Karpas-422 (cell line): ENCODE data around the gene PLEKHM1. TPM values are rescaled to one million over a fixed set of nuclear protein-coding genes. Genes with fewer than 3 reads are reported as not detected.

Experiments used
- DNase-seq: peaks from one replicate; pipeline ENCODE4 v3.0.0-alpha.2; 2015
- H2AFZ ChIP-seq: fragments of 200-600 bp; sonication (generic); 2 replicates; pipeline ENCODE4 v1.6.1; 2014; ENCODE audit warnings: antibody characterized with exemption, low read length, mixed read lengths
- H3K27ac ChIP-seq: fragments of 200-600 bp; sonication (generic); 2 replicates; pipeline ENCODE4 v1.5.1; 2014; ENCODE audit warnings: mild to moderate bottlenecking, low read length, moderate library complexity
- H3K27me3 ChIP-seq: fragments of 200-600 bp; sonication (generic); 2 replicates; pipeline ENCODE4 v1.6.1; 2014; ENCODE audit warnings: low read length, mixed read lengths
- H3K36me3 ChIP-seq: fragments of 200-600 bp; sonication (generic); 2 replicates; pipeline ENCODE4 v1.6.1; 2014; ENCODE audit warnings: low read length, mixed read lengths; ENCODE audit not compliant: insufficient read depth
- H3K4me1 ChIP-seq: fragments of 200-600 bp; sonication (generic); 2 replicates; pipeline ENCODE4 v1.6.1; 2014; ENCODE audit warnings: mild to moderate bottlenecking, low read length, mixed read lengths
- H3K4me2 ChIP-seq: fragments of 200-600 bp; sonication (generic); 2 replicates; pipeline ENCODE4 v1.6.1; 2014; ENCODE audit warnings: low read length, low read depth, mild to moderate bottlenecking; ENCODE audit not compliant: poor library complexity, severe bottlenecking
- H3K4me3 ChIP-seq: fragments of 200-600 bp; sonication (generic); 2 replicates; pipeline ENCODE4 v1.5.1; 2014; ENCODE audit warnings: mild to moderate bottlenecking, antibody characterized with exemption, low read length, mixed read lengths
- H3K79me2 ChIP-seq: fragments of 200-600 bp; sonication (generic); 2 replicates; pipeline ENCODE4 v1.6.1; 2014; ENCODE audit warnings: mild to moderate bottlenecking, low read length, mixed read lengths
- H3K9ac ChIP-seq: fragments of 200-600 bp; sonication (generic); 2 replicates; pipeline ENCODE4 v1.6.0; 2014; ENCODE audit warnings: low read length
- H3K9me2 ChIP-seq: fragments of 200-600 bp; sonication (generic), shearing (Covaris generic); replicated peaks from 2 replicates; pipeline ENCODE4 v1.6.0; 2014; ENCODE audit warnings: mild to moderate bottlenecking, low read length, moderate library complexity; ENCODE audit not compliant: insufficient read depth
- H3K9me3 ChIP-seq: fragments of 300-700, 200-600 bp; sonication (generic); 2 replicates; pipeline ENCODE4 v1.6.1; 2014; ENCODE audit warnings: low read length, mixed read lengths
- H4K20me1 ChIP-seq: fragments of 200-600 bp; sonication (generic); 2 replicates; pipeline ENCODE4 v1.6.1; 2014; ENCODE audit warnings: mild to moderate bottlenecking, antibody characterized with exemption, low read length, low read depth; ENCODE audit not compliant: insufficient read depth
- total RNA-seq: library from RNA; depleted of rRNA; stranded (reverse); fragments of >200 nt; shearing (Covaris generic); gene quantifications from 2 replicates; pipeline ENCODE4 v1.2.3, GENCODE V29; 2014; ENCODE audit warnings: low replicate concordance

Gene PLEKHM1
- total RNA-seq, 1 experiment from 2014 or later = 43.1 TPM

DNA sequence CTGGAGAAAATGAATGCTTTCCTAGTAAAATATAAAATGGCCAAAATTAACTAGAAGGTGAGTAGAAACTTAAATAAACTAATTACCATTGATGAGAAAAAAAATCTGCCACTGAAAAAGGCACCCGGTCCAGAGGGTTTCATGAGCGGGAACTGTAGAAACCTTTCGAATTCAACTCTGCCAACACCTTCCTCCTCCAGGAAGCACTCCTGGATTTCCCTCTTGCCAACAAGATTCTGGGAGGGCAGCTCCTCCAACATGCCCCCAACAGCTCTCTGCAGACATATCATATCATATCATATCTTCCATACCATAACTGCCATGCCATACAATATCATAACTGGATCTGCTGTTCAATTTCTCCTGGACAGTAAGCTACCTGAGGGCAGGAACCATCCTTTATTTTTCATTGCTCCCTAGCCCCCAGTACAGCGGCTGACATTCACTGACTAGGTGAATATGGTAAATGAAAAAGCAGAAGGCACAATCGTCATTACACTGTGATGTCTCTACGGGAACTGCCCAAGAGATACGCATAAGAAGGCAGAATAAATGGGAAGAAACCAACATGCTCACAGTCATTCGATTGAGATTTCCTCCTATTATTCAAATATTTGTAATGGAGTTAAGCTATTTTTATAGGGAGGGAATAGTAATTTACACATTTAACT is 67.1 kb downstream of the PLEKHM1 start:
- peaks cover 40% of the 10 kb centered on the region for H3K4me1 ChIP-seq
- no peaks in the 10 kb centered on the region for H3K9me3 ChIP-seq
- no peak overlapping the region for H2AFZ ChIP-seq
- H3K9ac ChIP-seq = no peak overlapping the region
- H4K20me1 ChIP-seq = no peaks in the 10 kb centered on the region
- H3K9me2 ChIP-seq = no peaks in the 10 kb centered on the region
- no peak overlapping the region for H3K27ac ChIP-seq
- H3K79me2 ChIP-seq = peaks cover 8% of the 10 kb centered on the region
- H3K4me3 ChIP-seq = no peak overlapping the region
- H3K4me2 ChIP-seq = no peak overlapping the region
- H3K36me3 ChIP-seq = no peaks in the 10 kb centered on the region
- no peaks in the 10 kb centered on the region for H3K27me3 ChIP-seq
- no peak for DNase-seq

DNA sequence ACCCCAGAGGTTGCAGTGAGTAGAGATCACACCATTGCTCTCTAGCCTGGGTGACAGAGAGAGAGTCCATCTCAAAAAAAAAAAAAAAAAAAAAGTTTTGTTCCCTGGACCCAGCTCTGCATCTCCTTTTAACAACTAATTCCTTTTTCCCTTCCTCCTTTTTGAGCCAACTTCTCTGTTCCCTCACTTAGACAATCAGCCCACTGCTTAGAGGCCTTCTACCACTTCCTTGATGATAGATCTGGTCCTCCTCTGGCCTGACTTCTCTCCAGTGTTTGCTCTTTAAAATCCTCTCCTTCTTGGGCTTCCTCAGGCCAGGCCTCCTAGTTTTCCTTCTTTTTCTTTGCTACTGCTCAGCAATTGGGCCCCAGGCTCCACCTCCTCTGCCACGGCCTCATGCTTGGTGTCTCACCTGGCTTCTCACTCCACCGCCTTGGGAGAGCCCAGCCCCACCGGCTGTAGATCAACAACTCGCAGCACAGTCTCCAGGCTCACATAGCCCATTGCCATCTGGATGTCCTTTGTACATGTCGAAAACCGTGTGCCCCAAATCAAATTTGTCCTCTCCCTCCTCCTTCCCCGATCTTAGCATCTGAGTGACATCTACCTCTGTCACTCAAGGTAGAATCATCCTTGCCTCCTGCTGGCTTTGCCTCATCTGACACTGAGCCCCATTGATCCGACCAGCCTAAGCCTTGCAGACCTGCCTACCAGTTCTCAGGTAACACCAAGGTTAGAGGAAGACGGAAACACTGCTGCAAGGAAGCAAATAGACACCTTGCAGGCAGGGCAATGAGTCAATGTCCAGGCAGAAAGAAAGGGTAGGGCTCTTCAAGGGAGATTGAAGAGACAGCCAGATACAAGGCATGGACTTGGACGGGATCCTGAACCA is 75.3 kb downstream of the PLEKHM1 start:
- Histone ChIP-seq H3K27ac (peak overlapping the region; percentile 45; the same call in 1 of the 2 replicates), H3K4me1 (peaks cover 62% of the 10 kb centered on the region), H3K4me3 (no peak overlapping the region), H3K9me2 (no peaks in the 10 kb centered on the region), H3K9me3 (no peaks in the 10 kb centered on the region), H2AFZ (no peak overlapping the region), H3K4me2 (no peak overlapping the region), H4K20me1 (no peaks in the 10 kb centered on the region), H3K9ac (no peak overlapping the region), H3K27me3 (no peaks in the 10 kb centered on the region), H3K79me2 (peaks cover 17% of the 10 kb centered on the region), H3K36me3 (no peaks in the 10 kb centered on the region)
- DNase-seq = no peak

DNA sequence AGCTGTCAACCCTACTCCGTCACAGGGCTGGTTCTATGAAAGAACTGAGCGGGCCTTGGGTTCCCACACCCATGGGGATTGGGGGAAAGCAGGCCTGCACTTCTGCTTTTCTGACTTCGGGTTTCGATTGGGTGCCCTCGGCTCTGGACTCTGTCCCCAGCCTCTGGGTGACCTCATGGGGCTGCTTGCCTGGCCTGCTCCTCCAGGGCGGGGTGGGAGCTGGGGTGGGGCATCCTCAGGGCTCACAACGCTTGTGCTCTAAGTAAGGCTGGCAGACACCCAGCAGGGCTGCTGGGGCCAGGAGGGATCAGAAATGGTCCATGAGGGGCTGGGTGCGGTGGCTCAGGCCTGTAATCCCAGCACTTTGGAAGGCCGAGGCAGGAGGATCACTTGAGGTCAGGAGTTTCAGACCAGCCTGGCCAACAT is 77.0 kb downstream of the PLEKHM1 start:
- Histone ChIP-seq H3K27me3 (no peaks in the 10 kb centered on the region), H3K9ac (peak overlapping the region; percentile 42; the same call in 1 of the 2 replicates), H3K9me2 (no peaks in the 10 kb centered on the region), H3K36me3 (no peaks in the 10 kb centered on the region), H3K27ac (peak overlapping the region; percentile 83), H3K4me1 (peaks cover 58% of the 10 kb centered on the region), H3K9me3 (no peaks in the 10 kb centered on the region), H4K20me1 (peaks cover 2% of the 10 kb centered on the region; the same call in 1 of the 2 replicates), H2AFZ (no peak overlapping the region), H3K4me3 (peak overlapping the region; percentile 29; the same call in 1 of the 2 replicates), H3K4me2 (peak overlapping the region; percentile 87), H3K79me2 (peaks cover 29% of the 10 kb centered on the region)
- peak; percentile 88 for DNase-seq

DNA sequence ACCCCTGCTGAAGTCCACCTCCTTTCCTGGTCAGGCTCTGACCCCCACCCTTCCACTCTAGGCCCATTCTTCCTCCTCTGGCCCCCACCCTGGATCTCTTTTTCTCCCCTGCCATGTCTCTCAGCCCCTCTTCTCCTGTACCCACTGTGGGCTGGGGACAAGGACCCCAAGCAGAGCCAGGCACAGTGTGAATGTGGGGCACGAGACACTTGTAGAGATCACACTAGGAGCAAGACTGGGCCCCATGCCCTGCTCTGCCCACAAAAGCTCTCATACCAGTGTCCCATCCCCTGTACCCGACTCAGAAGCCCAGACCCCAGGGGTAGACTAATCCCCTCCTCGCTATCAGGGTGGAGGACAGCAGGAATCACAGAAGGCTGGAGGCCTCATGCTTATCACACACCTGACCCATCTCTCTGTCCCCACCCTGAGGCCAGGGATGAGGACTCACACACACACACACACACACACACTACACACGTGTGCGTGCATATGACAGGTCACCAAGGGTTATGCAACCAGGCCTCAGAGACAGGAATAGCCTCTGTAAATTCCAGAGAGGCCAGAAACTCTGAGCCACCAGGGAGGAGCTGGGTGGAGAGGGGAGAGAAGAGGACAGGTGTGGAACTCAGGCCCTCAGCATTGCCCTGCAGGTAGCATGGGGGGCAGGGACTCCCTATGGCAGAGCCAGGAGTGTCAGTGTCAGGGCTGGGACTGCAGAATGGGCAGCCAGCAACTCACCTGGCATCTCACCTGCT is 79.0 kb downstream of the PLEKHM1 start:
- H2AFZ ChIP-seq = no peak overlapping the region
- H3K4me2 ChIP-seq = peak overlapping the region; percentile 87
- H3K9ac ChIP-seq = peak overlapping the region; percentile 88
- H3K79me2 ChIP-seq = peaks cover 44% of the 10 kb centered on the region
- peak overlapping the region; percentile 86 for H3K4me3 ChIP-seq
- peaks cover 4% of the 10 kb centered on the region; the same call in 1 of the 2 replicates for H4K20me1 ChIP-seq
- peak overlapping the region; percentile 83 for H3K27ac ChIP-seq
- H3K27me3 ChIP-seq = no peaks in the 10 kb centered on the region
- H3K9me3 ChIP-seq = no peaks in the 10 kb centered on the region
- peaks cover 65% of the 10 kb centered on the region for H3K4me1 ChIP-seq
- DNase-seq = no peak
- H3K9me2 ChIP-seq = no peaks in the 10 kb centered on the region
- H3K36me3 ChIP-seq = no peaks in the 10 kb centered on the region

DNA sequence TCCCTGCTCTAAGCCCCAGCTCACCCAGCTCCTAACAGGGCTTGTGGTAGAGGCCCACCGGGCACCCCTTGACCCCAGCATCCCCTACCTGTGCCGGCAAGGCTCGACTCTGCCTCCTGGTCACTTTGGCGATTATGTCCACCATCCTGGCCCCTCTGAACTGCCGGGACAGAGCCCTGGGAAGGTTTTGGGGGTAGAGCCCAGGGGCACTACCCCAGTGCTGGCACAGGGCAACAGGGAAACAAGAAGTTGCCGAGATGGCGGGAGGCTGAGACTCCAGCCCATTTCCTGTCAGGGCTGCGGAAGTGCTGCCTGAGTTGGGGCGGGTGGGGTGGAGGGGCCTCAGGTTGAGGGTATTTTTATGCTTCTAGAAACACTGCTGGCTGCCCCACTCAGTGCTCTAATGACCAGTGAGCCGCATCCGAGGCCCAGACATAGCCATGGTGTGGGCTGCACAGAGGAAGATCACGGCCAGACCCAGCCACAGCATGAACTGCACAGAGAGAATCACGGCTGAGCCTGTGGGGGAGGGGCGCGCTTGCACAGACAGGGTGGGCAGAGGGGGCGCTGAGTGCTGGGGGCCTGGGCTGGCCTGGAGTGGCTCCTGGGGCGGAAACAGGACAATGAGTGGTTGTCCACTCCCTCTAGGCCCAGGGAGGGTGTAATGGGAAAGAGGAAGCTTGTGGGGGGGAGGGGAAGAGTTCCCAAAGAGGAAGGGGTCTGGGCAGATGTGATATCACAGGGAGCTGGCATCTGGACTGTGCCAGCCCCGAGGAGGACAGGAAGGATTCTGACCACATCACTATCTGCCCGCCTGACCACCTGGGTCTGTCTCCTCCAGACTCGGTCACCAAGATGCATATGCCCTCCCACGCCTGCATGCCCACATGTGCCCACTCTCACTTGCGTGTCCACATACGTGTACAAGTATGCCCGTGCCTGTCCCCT is 80.1 kb downstream of the PLEKHM1 start:
- DNase-seq = peak; percentile 90
- Histone ChIP-seq H3K4me2 (peak overlapping the region; percentile 87), H3K36me3 (peaks cover 7% of the 10 kb centered on the region; the same call in 1 of the 2 replicates), H3K9me3 (no peaks in the 10 kb centered on the region), H3K9me2 (no peaks in the 10 kb centered on the region), H3K27ac (peak overlapping the region; percentile 83), H3K9ac (peak overlapping the region; percentile 88), H3K79me2 (peaks cover 48% of the 10 kb centered on the region), H3K4me3 (peak overlapping the region; percentile 86), H3K27me3 (no peaks in the 10 kb centered on the region), H4K20me1 (peaks cover 8% of the 10 kb centered on the region), H2AFZ (peak overlapping the region; percentile 17; the same call in 1 of the 2 replicates), H3K4me1 (peaks cover 63% of the 10 kb centered on the region)

DNA sequence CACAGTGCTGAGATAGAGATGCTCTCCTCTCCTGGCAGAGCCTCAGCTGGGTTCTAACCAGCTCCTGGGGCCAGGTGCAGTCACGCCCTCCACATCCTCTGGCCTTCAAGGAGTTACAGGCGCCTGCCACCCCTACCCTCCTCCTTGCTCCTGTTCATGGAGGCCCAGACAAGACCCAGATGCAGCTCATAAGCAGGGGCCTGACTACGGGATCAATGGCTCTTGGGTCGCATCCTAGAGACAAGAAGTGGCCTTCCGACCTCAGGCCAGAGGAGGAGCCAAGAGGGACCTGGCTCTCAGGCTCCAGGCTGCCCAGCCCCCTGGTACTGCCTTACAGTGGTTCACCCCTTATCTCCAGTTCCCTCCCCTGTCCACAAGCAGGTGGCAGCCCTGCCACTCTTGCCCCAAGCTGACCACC is 80.9 kb downstream of the PLEKHM1 start:
- Histone ChIP-seq H3K9me3 (no peaks in the 10 kb centered on the region), H3K27ac (peak overlapping the region; percentile 83), H3K4me2 (peak overlapping the region; percentile 87), H3K27me3 (no peaks in the 10 kb centered on the region), H3K36me3 (peaks cover 10% of the 10 kb centered on the region; the same call in 1 of the 2 replicates), H3K4me3 (peak overlapping the region; percentile 86), H2AFZ (no peak overlapping the region; the same call in 1 of the 2 replicates), H3K9ac (peak overlapping the region; percentile 88), H3K79me2 (peaks cover 48% of the 10 kb centered on the region), H3K9me2 (no peaks in the 10 kb centered on the region), H4K20me1 (peaks cover 10% of the 10 kb centered on the region), H3K4me1 (peaks cover 57% of the 10 kb centered on the region)
- peak; percentile 57 for DNase-seq
